GM12872 (cell line): Measurements from ENCODE around the gene PPP1R12B.

Experiments used
- CTCF ChIP-seq: IDR thresholded peaks from 3 replicates; pipeline ENCODE4 v1.5.1; 2011; ENCODE audit warnings: low read depth, mild to moderate bottlenecking, low read length, moderate library complexity; ENCODE audit not compliant: insufficient read depth

PPP1R12B gene

GRCh38 chr1:202411422-202411821, 62.9 kb downstream of the PPP1R12B start:
- no peak for TF ChIP-seq CTCF

- no peak for TF ChIP-seq CTCF
Observed at GRCh38 chr1:202416641-202417040, 68.1 kb downstream of the PPP1R12B start.

- TF ChIP-seq CTCF: no peak
Observed at GRCh38 chr1:202433155-202434043, 84.9 kb downstream of the PPP1R12B start.

DNA sequence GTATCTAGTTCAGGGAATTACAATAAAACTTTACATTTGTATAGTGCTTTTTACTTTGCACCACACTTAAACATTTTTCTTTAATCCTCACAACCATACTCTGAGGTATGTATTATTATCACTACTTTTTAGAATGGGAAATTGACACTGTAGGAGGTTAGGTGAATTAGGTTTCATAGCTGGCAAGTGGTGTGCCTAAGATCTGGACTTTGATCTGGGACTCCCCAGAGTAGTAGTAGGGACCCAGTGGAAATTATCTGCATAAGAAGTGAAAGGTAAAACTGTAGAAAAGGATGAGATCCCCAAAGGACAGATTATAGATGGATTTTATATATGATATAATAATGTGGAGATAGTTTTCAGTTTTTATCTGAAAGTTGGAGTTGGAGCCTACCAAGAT, 85.6 kb downstream of the PPP1R12B start:
- no peak for TF ChIP-seq CTCF

DNA sequence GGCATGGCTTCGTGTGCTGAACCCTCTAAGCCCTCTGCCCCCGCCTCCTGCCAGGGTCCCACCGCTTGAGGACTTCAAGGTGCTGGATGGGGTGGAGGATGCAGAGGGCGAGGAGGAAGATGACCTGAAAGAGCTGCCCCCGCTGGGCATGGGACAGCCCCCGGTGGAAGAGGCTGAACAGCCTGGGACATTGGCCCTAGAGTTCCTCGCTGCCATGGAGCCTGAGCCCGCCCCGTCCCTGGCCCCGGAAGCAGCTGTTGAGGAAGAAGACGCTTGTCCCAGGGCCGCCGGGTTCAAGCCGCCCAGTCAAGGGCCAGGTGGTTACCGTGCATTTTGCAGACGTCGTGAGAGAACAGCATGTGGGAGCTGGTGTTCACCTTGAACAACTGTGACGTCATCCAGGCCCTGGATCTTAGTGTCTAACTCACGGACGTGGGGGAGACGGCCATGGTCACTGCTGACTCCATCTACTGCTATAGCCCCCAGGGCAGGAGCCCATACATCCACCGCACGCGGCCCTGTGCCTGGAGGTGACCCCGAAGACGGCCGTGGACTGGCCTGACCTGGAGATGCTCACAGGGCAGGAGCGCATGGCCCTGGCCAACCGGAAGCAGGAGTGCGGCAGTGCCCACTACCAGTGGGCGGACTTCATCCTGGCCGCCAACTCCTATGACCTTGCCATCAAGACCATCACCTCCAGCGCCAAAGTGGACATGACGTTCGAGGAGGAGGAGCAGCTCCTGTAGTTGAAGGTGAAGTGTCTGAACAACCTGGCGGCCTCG, 90.1 kb downstream of the PPP1R12B start:
- TF ChIP-seq CTCF: no peak

GRCh38 chr1:202439308-202439707, 90.8 kb downstream of the PPP1R12B start:
- no peak for TF ChIP-seq CTCF

GRCh38 chr1:202452508-202452907, 104.0 kb downstream of the PPP1R12B start:
- no peak for TF ChIP-seq CTCF
